HEK293T (cell line): Measurements from ENCODE around the gene RHBG.

Experiments
- ARNT ChIP-seq: fragments of 450-650 bp; IDR thresholded peaks from 2 replicates; pipeline ENCODE4 v1.6.1; 2017; ENCODE audit warnings: mild to moderate bottlenecking
- BHLHE40 ChIP-seq: fragments of 450-650 bp; IDR thresholded peaks from 2 replicates; pipeline ENCODE4 v1.6.1; 2016; ENCODE audit warnings: mild to moderate bottlenecking, moderate library complexity, borderline replicate concordance
- CTBP1 ChIP-seq: fragments of 450-650 bp; IDR thresholded peaks from 2 replicates; pipeline ENCODE4 v1.6.1; 2016; ENCODE audit warnings: borderline replicate concordance
- FOXM1 ChIP-seq: fragments of 450-650 bp; IDR thresholded peaks from 2 replicates; pipeline ENCODE4 v1.6.1; 2017; ENCODE audit warnings: mild to moderate bottlenecking, borderline replicate concordance
- HDGF ChIP-seq: fragments of 450-650 bp; IDR thresholded peaks from 2 replicates; pipeline ENCODE4 v1.6.1; 2017; ENCODE audit warnings: antibody characterized with exemption, borderline replicate concordance
- LEF1 ChIP-seq: fragments of 450-650 bp; IDR thresholded peaks from 2 replicates; pipeline ENCODE4 v1.6.1; 2017; ENCODE audit warnings: mild to moderate bottlenecking, borderline replicate concordance
- NFRKB ChIP-seq: fragments of 450-650 bp; IDR thresholded peaks from 2 replicates; pipeline ENCODE4 v1.6.1; 2016; ENCODE audit warnings: mild to moderate bottlenecking, moderate library complexity
- SP1 ChIP-seq: fragments of 450-650 bp; IDR thresholded peaks from 2 replicates; pipeline ENCODE4 v1.6.1; 2017

GRCh38 chr1:156391701-156392100, 22.7 kb downstream of the RHBG start:
- TF ChIP-seq BHLHE40 (no peak), ARNT (no peak), FOXM1 (no peak), CTBP1 (no peak), HDGF (no peak), NFRKB (no peak), LEF1 (no peak), SP1 (no peak)
